SK-N-MC (cell line): ENCODE data around the gene GTSE1.

Experiments used
- EZH2 ChIP-seq: fragments of 200-600 bp; sonication (generic); IDR thresholded peaks from one replicate; pipeline ENCODE4 v1.6.1; 2017; ENCODE audit warnings: antibody characterized with exemption
- POLR2AphosphoS5 ChIP-seq: IDR thresholded peaks from 2 replicates; pipeline ENCODE4 v1.6.1; 2012; ENCODE audit warnings: mild to moderate bottlenecking, low read depth, low read length, borderline replicate concordance

DNA sequence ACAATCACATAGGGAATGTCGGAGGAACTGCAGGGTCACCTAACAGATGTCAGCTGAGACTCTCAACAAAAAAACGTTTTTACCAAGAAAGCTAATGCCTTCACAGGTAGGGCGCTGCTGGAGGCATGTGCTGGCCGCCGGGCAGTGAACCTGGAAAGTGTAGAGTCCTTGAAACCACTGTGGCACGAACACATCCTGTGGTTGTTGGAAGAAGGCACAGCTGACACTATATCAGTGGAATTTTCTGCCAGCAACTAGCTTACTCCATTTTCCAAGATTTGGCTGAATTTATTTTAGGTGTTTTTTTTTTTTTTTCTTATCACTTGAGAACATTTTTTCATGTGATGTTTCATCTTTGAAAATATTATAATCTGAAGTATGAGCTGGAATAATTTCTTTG, 53.0 kb downstream of the GTSE1 start:
- TF ChIP-seq EZH2 = no peak
- no peak for TF ChIP-seq POLR2AphosphoS5
